Breast epithelium (tissue), 3 donors: ENCODE data around the gene CST5.

Experiments
- POLR2A ChIP-seq: fragments of 450-650 bp; IDR thresholded peaks from one replicate; pipeline ENCODE4 v1.6.1; 2016; ENCODE audit warnings: antibody characterized with exemption, mild to moderate bottlenecking, moderate library complexity
- POLR2AphosphoS5 ChIP-seq, 3 donors: sonication (generic); formaldehyde crosslinking; IDR thresholded peaks; one replicate each; pipeline ENCODE4 v1.6.1; 2017; ENCODE audit warnings: antibody characterized with exemption in 3 of 3
- TF ChIP-seq, protein P1 (sequence below), 3 donors: fragments of 450-650 bp; IDR thresholded peaks; one replicate each; pipeline ENCODE4 v1.5.1; 2016 to 2017; ENCODE audit warnings: antibody characterized with exemption in 3 of 3, mild to moderate bottlenecking in 3 of 3, moderate library complexity in 3 of 3

DNA sequence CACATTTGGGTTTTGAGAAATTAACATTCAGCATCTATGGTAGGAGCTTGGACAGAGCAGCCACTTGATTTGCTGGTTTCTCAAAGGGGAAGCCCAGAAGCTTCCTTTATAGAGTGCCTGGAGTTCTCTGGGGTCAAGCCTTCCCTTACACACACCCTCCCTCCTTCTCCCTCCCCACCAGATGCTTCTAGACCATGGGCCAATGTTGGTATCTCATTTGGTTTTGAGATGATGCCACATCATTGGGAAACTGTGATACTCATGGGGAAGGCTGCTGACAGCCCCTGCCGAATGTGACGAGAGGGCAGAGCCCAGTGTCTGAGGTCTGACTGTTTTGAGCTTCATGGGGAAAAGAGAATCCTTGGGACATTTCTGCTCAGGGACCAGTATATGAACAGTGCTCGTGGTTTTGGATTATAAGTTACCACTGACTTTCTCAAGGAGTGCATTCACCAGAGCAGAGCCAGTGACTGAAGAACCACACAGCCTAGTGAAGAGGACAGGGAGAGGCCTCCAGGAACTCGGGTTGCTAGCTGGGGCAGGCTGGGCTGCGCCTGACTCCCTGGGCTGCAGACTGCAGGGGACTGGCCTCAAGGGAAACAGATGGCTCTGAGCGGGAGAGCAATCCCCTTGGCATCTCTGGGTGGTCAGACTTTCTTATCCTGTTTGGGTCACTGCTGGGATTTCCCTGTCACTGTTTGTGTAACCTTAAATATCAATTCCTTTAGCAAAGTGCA, 46.4 kb upstream of the CST5 start:
- TF ChIP-seq POLR2A (no peak), POLR2AphosphoS5 (IDR thresholded peaks at IDR 0.05) (no peak)
- TF ChIP-seq, protein P1, sequence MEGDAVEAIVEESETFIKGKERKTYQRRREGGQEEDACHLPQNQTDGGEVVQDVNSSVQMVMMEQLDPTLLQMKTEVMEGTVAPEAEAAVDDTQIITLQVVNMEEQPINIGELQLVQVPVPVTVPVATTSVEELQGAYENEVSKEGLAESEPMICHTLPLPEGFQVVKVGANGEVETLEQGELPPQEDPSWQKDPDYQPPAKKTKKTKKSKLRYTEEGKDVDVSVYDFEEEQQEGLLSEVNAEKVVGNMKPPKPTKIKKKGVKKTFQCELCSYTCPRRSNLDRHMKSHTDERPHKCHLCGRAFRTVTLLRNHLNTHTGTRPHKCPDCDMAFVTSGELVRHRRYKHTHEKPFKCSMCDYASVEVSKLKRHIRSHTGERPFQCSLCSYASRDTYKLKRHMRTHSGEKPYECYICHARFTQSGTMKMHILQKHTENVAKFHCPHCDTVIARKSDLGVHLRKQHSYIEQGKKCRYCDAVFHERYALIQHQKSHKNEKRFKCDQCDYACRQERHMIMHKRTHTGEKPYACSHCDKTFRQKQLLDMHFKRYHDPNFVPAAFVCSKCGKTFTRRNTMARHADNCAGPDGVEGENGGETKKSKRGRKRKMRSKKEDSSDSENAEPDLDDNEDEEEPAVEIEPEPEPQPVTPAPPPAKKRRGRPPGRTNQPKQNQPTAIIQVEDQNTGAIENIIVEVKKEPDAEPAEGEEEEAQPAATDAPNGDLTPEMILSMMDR (IDR thresholded peaks at IDR 0.05): no peak
